GM19043 (cell line): Measurements from ENCODE around the gene FRMD4A.
"Not testable (repeated sequence)": the region's sequence is repeated elsewhere in the genome, so short reads cannot be mapped to it uniquely, and the experiment has no call there.

ENCODE experiments used
- ATAC-seq: cut with Tn5 transposase; IDR thresholded peaks from one replicate; pipeline ENCODE4 v1.9.1; 2021; ENCODE audit warnings: low read depth; ENCODE audit not compliant: unreplicated experiment

The FRMD4A gene

DNA sequence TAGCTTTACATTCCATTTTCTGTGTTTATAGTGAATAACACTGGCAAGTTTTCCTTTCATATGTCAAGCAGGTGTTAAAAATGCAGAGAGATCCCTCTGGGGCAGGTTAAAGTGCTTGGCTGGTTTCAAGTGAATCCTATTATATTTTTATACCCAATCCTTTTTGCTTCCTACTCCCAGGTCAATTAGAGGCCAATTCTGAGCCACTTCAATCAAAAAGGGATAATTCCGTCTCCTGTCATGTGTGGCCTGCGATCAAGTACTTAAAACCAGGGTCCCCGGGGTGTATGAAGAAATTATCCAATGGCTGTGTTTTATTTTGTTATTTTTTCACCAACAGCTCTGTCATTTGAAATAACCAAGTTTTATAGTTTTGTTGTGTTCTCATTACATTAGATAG is 430.8 kb downstream of the FRMD4A start:
- no peak for ATAC-seq

DNA sequence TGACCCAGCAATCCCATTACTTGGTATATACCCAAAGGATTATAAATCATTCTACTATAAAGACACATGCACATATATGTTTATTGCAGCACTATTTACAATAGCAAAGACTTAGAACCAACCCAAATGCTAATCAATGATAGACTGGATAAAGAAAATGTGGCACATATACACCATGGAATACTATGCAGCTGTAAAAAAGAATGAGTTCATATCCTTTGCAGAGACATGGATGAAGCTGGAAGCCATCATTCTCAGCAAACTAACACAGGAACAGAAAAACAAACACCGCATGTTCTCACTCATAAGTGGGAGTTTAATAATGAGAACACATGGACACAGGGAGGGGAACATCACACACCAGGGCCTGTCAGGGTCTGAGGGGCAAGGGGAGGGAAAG is 434.6 kb downstream of the FRMD4A start:
- not testable (repeated sequence) for ATAC-seq

DNA sequence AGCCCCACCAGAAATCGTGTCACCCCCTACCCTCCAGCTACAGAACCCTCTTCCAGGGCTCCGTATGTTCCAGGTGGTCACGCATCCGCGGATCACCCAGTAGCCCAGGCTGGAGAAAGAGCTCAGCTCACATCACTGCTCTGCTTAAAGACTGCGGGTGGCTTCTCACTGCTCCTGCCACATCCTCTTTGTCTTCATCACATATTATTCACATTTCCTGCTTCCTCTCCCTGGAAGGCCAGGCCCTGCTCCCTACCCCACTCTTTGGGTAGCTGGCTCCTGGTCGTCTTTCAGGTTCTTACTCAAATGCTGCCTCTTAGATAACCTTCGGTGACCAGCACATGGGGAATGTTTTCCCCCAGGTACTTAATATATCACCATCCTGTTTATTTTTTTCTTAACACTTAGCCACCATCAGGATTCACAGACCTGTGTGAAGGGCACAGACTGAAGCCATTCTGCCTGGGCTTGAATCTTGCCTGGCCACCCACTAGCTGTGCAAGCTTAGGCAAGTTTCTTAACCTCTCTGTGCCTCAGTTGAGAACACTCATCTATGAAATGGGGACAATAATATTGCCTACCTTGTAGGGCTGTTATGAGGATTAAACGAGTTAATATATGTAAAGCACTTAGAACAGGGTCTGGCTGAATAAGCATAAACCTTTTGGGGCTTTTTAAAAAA is 436.2 kb downstream of the FRMD4A start:
- ATAC-seq = no peak

DNA sequence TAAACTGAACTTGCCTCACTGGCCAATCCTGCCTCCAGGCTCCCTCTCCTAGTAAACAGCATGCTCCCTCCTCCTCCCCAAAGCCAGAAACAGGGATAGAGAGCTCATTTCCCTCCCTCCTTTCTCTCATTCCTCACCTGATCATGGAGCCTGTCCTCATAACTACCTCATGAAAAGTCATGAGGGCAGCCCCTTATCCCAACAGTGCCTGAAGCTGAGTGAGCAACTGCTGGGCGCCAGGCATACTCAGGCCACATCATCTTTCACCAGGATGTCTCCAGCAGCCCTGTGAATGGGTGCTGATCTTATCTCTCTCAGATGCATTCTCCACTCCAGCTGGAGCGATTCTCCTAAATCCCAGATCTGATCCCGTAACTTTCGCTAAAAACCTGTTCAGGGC is 436.8 kb downstream of the FRMD4A start:
- ATAC-seq = no peak

DNA sequence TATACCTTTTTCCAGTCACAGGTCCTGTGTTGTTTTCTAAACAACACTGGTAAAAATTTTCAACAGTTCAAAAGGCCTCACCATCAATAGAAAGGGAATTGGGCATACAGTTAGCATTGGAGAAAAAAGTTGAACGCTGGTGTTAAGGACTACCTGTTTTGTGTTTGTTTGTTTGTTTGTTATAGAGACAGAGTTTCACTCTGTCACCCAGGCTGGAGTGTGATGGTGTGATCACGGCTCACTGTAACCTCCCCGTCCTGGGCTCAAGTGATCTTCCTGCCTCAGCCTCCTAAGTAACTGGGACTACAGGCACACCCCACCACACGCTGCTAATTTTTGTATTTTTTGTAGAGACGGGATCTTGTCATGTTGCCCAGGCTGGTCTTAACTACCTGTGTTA is 437.9 kb downstream of the FRMD4A start:
- ATAC-seq = no peak

DNA sequence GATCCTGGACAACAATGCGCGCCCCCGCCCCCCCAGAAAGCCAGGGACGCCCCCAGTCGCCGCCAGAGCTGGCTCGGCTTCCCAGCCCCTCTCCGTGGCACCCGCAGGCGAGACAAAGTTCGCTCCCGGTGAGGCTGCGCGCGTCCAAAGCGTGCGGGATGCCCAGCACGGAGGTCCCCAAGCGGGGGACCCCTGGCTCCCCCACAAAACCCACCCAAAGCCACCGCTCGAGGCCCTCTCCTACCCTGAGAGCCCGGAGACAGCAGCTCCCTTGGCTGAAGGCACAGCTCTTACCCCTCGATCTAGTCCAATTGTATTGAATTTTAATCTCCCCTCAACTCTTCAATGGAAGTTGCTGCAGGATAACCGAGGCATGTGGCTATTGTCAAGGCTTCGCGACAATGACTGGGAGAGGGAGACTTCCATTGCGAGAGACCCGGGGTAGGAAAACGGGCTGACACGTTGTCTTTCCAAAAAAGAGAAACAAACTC is 438.7 kb downstream of the FRMD4A start:
- no peak for ATAC-seq

DNA sequence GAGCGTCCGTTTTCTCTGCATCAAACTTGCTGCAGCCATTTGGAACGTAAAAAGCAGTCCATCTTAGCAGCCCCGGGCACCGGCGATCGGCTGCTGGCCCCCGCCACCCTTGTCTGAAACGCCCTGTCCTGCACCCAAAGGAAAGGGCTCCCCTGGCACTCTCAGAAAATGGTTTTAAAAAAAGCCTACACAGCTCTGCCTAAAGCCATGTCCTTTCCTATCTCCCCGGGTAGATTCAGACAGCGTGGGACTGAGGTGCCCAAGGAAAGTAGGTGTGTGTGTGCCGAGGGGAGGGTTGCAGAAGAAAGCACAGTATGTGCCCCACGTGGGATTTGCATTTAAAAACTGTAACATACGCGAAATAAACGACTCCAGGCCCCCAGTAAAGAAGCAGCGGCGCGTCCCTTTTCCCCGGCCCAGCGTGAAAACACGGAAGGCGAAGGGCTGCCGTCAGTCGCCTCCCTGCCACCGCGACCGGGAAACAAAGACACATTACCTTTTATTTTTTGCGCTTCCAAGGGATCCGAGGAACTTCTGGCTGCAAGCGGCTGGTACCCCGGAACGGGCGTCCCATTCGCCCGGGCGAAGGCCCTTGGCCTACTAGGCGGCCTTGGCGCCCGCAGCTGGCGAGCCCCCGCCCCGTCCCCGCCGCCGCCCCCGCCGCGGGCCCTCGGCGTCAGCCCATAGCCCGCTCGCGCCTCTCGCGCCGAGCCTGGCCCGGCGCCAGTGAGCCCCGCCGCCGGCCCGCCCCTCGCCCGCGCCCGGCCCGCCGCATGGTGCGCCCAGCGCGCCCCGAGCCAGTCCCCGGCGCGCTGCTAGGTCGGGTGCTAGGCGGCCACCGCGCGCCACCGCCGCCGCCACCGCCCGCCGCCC is 439.4 kb downstream of the FRMD4A start:
- ATAC-seq = no peak

DNA sequence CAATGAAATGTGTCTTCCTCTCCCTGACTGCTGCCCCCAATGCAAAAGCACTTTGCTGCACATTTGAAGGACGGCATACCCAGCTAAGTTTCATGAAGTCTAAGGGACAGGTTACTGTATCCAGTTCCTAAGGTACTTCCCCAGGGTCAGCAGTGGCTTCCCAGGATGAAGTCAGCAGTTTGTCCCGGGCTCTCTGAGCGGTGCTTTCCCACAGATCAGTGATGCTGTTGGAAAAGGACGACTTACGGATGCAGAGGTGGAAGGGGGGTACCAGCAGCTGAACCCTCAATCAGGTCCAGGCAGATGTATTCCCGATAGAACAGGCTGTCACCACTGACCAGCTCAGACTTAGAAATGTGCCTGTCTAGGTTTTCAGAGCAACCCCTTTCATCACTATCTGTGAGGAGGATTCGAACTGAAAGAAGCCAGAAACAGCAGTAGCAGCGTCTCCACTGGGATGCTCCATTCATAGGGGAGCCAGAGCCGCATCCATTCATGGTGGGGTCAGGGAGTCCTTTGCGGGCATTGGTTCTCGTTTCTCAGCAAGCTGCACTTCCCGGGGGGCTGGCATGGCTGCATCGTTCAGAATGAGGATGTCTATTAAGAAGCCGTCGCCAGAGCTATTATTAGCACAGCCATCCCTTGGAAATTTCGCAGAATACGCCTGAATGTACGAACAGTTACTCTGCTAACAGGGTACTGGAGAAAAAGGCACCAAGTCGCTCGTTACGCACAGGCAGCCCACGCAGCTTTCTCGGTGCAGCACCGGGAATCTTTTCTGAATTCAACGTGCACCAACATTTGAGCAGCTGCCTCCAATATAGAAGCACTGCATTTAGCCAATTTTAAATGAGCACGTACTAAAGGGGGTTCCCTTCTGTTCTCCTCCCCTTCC is 440.2 kb downstream of the FRMD4A start:
- ATAC-seq = no peak

GRCh38 chr10:13887761-13888160 is 443.0 kb downstream of the FRMD4A start:
- no peak for ATAC-seq

DNA sequence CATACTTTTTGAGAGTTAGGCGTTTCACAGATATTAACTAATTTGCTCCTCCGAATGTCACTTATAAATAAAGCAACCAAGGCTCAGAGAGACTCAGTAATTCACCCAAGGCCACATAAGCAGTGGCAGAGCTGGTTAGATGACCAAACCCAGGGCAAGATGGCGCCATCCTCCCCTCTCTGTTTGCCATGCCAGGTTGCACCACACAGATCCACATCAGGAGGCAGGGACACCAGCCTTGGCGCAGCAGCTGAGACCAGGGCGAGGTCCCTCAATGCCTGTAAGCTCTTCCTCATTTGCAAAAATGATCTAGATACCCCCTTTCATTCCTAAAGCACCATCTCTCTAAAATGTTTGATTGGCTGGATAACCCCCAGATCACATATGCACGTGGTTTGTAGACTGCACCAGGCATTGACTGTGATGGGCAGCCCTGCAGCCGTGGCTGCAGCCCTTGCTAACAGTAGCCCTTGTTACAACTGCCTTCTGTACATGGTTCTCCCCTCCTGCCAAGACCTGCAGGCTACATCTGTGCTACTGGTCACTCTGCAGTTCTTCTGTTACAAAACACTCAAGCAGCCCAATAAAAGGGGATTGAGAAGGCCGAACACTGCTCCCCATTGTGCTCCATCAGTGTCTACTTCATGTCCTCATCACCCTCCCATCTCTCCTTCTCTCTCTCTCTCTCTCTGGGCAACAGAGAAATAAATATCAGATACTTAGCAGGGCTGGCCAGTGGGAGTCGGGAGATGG is 445.3 kb downstream of the FRMD4A start:
- ATAC-seq = no peak

DNA sequence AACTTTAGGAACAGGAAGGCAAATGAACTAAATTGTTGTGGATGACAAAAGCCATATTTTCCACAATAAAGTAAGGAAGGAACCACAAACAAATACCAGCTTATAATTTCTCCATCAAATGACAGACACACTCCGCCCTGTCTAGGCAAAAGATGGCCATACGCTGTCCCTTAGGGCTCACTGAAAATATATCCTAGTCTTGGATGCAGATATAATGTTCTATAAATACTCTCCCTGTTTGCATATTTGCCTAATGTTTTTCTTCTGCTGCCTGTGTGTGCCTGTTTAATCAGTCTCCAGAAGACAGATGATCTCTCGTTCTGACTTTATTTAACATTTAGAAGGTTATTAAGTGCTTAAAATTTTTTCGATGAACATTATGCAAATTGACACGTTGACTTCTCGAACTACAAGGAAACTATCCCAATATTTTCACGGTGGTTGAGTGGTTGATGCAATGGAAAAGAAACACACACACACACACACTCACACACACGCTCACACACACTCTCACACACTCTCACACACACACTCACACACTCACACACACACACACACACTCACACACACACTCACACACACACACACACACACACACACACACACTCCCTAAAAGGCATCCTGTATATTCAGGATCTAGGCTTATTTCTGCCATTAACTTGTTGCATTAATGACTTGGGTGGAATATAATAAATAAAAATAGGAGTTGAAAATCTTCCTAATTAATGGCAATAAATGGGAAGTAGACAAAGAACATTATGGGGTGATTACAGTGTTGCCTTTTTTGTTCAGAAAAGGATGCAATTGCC is 446.9 kb downstream of the FRMD4A start:
- ATAC-seq = no peak

GRCh38 chr10:13882119-13882711 is 448.5 kb downstream of the FRMD4A start:
- ATAC-seq = no peak

GRCh38 chr10:13880760-13881159 is 450.0 kb downstream of the FRMD4A start:
- no peak for ATAC-seq

DNA sequence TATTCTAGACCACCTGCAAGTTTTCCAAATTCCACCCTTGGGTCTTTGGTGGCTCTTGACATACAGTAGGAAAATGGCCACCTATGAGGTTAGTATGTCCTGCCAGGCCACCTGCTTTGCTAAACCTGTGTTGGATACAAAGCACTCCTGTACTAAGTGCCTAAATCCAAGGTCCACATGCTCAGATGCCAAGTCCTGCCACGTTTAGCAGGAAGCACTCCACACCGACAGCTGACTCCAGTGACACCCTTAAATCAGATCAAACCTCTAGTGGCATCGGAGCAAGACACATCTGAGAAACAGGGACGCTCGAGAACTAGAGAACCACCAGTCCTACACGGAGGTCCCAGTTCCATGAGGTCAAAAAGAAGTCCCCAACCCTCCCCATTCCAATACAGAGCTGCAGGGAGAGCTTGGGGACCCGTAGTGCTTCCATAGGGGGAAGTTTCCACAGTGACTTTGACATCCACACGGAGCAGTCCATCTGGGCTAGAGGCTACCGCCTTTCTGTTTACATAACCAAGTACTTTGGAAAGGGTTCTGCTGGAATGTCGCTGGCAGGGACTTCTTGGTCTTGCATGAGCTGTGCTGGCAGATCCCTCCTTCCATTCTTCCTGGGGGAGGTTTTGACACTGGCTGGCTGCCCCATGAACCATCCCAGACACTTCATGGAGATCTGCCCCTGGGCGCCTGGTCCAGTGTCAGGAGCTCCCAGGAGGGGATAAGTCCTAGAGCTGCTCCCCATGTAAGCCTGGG is 453.4 kb downstream of the FRMD4A start:
- ATAC-seq = no peak

- ATAC-seq = no peak
These were observed 457.5 kb downstream of the FRMD4A start for GRCh38 chr10:13873196-13873595.

DNA sequence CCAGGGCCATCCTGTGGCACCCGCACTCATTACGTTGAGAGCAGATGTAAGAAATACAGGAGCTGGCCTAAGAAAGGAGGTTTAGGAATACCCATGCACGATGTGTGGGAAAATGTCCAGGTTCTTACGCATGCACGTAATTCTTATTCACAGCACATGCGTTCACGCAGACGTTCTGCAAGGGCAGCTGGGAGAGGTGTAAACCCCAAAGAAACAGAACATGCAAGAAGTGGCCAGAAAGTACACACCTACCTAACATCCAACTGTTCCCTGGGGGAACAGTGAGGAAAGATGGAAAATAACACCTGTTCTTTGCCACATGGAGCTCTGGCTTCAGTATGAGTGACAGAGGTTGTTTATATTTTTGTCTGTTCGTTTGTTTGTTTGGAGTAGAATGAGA is 458.3 kb downstream of the FRMD4A start:
- no peak for ATAC-seq

GRCh38 chr10:13871776-13872175 is 458.9 kb downstream of the FRMD4A start:
- no peak for ATAC-seq

DNA sequence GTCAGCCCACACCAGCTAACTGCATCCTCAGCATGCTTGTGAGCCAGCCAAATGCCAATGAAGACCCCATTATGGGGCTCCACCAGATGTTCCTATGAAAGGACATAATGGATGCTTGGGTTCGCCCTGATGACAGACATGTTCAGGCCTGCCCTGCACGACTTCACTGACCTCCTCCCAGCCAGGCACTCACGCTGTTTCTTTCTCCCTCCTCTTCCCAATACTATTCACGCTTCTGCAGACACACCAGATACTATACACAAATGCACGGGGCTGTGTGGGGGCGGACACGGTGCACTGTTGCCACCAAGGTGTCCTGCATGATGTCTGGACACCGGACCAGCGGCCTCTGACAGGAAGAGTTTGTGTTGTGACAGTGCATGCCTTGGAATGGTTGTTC is 459.7 kb downstream of the FRMD4A start:
- ATAC-seq = no peak
